Activated effector memory CD4-positive, alpha-beta T cell treated with Interleukin-2 at 50 U/mL for 16 hours (primary cell): Measurements from ENCODE around the gene ZNF550.

Experiments
- DNase-seq: peaks from one replicate; pipeline ENCODE4 v3.0.0-alpha.2; 2020

ZNF550 gene

DNA sequence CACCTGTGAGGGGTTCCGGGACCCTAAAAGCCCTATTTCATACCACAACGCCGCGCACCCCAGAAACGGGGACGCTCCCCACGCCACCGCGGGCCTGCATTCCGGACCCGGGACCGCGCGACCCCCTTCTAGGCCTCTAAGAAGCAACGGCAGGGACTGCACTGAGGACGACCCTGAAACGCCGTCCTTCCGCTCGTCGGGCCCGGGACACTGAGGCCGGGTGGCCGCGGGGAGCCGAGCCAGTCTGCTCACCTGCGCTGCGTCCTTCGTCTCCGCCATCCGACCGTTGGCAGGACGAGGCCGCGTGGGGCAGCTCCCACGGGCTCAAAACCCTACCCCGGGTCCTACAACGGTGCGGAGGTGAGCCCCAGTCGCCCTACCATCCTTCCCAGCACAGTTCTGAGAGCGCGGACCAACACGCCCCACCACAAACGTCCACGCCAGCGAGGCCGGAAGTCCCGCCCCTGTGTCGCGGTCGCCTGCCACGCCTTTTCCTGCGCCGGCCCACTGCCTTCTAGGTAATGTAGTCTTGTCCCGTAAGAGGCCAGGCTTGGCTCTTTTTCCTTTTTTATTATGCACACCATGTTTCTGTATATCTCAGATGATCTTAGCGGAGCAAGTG, at the start of gene ZNF550:
Gene ZNF550 (minus strand): TSS at position 460 of the 622 bp plus-strand sequence. CDS start 181 bp downstream, at position 279.
- DNase-seq, result peak; percentile 85

DNA sequence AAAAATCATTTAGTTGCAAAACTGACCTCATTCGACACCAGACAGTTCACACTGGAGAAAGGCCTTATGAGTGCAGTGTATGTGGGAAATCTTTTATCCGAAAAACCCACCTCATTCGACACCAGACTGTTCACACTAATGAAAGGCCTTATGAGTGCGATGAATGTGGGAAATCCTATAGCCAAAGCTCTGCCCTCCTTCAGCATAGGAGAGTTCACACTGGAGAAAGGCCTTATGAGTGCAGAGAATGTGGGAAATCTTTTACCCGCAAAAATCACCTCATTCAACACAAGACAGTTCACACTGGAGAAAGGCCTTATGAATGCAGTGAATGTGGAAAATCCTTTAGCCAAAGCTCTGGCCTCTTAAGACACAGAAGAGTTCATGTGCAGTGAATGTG, 47.3 kb upstream of the ZNF550 start:
- DNase-seq, result no peak

DNA sequence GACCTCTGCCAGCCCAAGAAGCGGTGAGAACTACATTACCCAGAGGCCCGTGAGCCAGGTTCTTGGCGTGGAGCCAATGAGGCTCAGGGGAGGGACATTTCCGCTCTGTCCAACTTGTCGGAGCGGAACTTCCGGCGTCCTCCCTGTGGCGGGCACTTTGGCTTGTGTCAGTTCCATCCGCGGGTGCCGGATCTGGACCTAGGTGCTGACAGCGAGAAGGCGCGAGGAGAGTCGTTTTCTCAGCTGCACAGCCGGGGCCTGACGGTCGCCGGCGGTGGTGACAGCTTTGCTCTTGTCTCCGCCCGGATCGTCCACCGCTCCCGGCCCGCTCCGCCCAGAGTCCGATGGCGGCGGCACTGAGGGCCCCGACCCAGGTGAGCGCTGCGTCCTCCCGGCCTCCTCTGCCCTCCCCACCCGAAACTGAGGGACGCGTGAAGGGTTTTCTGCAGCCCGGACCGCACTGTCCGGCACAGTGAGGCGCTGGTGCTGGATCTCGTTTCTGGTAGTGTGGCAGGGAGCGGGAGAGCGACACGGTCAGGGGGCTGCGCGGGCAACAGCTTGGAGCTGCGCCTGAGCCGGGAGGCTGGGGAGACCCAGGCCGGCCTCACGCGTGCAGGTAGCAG, 40.2 kb upstream of the ZNF550 start, which contains the start of gene ZNF530:
Gene ZNF530 (plus strand): TSS at position 125 of the 623 bp plus-strand sequence. CDS start 4,461 bp downstream, outside the sequence.
- peak; percentile 78 for DNase-seq

DNA sequence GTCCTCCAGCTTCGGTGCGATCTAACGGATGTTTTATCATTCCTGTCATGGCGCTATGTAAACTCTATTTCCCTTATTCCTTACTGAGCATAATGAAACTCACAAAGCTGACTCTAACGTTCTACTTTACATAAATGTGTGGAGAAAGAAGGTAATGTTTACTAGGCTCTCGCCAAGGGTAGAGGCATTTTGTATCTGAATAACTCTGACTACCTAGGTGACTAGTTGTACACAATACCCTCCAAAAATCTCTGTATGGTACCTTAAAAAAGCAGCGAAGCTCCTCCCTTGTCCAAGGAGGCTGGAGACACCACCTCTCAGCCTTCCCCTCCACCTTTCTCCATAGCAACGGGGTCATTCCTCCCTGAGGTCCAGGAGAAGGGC, 39.7 kb upstream of the ZNF550 start:
- DNase-seq, result no peak

DNA sequence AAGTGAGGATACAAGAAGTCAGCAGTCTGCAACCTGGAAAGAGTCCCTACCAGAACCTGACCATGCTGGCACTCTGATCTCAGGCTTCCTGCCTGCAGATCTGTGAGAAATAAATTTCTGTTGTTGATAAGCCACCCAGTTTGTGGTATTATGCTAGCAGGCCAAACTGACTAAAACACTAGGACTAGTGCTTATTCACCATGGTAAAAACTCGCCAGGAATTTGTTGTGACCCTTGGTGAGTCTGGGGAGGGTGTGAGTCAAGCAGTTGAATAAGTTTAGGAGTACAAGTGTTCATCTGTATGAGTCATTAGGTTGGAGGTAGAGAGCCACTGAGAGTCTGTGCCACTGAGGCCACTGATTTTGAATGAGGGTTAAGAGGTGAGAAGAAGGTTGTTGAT, 27.9 kb upstream of the ZNF550 start:
- no peak for DNase-seq

DNA sequence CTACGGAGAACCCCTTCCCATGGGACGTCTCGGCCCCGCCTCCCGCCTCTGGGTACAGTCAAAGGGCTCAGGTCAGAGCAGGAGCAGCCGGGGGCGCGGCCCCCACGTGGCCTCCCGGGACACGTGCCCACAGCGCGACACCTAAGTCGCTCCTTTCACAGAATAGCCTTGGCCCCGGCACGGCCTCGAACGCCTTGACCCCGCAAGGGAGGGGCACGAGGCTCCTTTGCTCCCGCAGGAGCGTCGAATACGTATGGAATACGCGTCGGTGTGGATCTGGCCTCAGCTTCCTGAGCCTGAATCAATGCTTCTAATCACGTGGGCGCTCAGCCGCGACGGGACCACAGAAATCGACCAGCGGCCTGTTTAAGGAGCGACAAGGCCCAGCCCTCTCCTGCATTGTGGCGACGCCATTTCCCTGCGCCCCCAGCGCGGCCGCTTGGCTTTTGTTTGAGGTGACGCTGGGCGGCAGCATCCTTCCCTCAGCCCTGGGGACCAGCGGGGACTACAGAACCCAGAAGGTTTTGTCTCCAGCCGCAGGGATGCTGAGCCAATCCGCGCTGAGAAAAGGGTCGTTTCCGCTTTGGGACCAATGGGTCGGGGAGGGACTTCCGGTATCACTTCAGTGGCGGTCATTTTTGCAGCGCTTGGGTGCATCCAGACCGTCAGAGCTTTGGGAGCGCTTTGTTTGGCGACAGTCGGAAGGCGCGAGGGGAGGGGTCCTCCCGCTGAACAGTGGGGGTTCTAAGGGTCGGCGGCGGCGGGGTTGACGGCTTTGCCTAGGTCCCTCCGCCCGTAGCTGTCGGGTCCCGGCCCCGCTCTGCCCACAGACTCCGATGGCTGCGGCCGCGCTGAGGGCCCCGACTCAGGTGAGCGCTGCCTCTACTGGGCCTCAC, 24.1 kb upstream of the ZNF550 start, which contains the start of gene ZIK1:
Gene ZIK1 (plus strand): TSS at position 625 of the 896 bp plus-strand sequence. CDS start 212 bp downstream, at position 837.
- DNase-seq, result peak; percentile 79

DNA sequence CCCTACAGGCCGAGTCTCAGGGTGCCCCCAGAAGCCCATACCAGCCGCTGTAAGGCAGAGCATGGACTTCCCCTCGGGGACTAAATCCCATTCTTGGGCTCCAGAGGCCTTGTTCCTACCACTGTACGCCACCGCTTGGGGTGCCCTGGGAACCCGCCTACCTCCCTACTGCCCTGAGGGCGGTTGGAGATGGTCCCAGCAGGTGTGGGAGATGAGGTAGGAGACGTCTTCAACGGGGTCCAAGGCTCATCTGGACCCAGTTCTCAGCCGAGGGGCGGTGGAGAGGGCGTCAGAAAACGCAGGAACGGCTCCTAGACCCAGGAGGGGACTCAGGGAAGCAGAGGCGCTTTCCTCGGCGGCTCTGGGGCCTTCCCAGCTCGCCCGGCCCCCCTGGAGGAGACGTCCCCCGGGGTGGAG, 23.4 kb upstream of the ZNF550 start:
- DNase-seq, result no peak

DNA sequence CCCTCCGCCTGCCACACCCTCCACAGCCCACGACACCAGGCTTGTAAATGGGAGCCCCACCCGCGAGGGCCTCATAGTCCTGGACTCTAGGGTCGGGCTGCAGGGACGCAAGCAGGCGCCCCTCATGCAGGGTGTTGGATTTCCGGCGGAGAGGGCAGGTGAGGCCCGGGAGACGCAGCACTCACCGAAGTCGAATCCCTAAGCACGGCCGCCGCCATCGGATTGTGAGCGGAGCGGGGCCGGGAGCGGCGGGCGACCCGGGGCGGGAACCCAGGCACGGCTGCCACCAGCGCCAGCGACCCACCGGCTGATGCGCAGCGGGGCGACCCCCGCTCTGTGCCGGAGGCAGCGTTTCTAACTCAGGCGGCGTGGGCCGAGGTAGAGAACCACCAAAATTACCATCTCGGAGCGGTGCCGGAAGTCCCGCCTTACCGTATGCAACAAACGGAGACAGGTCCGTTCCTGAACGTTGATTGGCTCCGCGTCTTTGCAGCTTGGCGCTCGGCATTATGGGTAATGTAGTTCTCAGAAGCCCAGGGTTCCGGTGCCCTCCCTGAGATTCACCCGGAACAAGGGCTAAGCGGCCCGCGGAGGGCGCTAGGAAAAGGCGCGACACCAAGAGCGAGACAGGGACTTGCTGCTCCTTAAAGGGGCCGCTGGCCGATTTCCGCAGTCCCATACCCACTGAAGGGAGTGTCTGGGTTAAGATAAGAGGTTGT, 19.0 kb upstream of the ZNF550 start, which contains the start of gene ZNF416:
Gene ZNF416 (minus strand): TSS at position 425 of the 719 bp plus-strand sequence. CDS start 207 bp downstream, at position 218.
- DNase-seq, result peak; percentile 93

DNA sequence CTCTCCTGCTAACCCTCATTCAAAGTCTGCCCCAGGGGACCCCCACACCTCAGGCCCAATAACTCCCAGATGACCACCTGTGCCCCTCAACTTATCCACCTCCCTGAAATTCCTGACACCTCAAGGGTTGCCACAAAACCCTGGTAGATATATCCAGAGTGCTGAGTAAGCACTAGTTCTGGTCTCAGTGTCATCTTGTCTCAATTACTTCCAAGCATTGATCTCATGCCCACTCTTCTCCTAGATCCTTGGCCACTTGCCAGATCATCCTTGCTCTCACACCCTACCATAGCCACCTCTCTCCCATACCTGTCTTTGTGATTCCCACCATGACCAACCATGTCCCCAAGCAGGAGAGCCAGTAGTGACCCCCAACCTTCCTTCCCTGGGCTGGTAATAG, 17.0 kb upstream of the ZNF550 start:
- DNase-seq, result no peak

DNA sequence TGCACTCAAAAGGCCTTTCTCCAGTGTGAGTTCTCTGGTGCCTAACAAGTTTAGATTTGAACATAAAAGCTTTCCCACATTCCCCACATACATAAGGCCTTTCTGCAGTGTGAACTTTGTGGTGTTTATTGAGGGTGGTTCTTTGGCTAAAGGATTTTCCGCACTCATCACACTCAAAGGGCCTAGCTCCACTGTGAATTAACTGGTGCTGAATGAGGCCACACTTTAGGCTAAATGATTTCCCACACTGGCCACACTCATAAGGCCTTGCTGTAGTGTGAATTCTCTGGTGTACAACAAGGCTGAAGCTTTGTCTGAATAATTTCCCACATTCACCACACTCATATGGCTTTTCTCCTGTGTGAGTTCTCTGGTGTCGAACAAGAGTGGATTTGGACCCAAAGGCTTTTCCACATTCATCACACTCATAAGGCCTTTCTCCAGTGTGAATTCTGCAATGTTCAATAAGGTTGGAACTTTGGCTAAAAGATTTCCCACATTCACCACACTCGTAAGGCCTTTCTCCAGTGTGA, 12.8 kb upstream of the ZNF550 start:
- DNase-seq, result no peak

DNA sequence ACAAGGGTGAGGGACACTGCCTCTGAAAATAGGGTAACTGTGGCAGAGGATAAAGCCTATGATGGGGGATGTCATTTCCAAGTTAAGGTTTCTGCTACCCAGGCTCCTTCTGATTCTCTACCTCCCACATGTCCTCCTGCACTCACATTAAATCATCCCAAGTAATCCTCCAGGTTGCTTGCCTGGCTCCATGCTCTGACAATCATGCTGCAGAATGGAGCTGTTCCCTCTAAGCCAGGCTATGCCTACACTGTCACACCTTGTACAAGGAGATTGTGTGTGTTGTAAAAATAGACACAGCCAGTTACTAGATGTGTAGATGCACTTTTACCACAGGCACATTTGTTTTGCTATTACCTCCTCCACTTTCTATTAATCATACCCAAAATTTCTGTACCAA, 11.0 kb upstream of the ZNF550 start:
- no peak for DNase-seq

DNA sequence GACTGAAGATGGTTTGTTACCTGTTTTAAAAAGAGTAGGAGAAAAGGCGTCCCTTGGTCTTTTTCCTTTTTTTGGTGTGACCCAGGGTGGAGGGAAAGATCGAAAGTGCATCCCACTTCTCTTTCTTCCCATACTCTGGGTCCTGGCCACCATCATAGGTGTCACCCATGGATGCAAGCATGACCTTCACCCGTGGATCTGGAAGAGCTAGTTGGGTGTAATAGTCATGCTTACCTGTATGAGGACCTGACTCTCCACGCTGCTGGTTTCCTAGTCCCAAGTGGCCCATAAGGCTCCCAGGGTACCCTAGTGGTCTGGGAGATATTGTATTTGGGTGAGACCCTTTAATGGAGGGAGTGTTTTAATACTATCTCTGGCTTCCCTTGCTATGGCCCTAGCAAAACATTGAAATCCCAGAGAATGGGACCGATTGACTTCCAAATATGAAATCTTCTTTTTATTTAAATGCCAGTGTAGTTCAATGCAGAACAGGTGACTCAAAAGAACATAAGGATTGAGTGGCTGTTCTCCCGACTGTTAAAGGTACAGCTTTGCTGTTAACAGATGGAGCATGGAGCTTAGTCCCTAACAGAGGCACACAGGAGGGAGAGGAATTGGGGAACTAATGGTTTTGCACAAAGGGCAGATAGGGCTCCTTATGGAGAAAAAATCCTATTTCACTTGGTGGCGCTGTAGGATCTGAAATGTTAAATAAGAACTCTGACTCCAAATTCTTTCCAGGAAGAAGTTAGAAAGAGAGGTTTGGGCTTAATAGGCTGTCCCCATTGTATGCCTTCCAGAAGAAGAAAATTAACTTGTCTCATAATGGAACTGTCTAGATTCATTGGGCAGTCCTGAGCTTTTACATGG, 7.0 kb upstream of the ZNF550 start:
- no peak for DNase-seq

DNA sequence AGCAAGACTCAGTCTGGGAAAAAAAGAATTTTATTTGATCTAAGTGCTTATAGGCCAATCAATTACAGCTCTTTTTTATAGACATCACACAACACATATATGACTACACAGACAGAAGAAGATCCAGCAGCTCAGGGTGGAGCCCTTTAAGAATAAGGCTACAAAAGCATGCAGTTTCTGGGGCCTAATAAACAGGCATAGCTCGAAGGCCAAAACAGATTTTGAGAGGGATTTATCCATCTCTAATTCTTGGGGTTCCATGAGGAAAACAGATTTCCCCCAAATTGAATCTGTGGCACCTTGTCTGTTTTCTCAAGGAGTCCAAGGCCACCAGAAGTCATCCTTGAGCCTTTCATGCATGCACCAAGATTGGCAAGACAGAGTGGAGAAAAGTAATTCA, 3.9 kb upstream of the ZNF550 start:
- no peak for DNase-seq

DNA sequence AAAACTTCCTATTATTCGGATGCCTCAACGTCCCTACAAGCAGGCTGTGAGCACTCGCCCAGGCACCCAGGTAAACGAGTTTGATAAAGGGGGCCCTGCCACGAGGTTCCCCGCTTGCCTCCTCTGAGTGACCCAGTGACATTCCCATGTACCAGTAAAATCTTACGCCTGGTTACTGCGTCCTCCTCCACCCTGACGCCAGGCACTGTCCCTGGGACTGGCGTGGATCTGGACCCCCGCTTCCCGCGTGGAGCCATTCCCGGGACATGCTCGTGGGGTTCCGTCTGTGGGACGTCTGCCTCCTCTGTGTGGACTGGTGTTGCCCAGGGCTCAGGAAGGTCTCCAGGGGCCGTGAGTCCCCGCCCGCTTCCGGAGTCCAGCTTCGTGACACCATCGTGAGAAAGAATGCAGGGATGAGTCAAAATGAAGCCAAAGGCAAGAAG, 407 bp upstream of the ZNF550 start:
- no peak for DNase-seq

DNA sequence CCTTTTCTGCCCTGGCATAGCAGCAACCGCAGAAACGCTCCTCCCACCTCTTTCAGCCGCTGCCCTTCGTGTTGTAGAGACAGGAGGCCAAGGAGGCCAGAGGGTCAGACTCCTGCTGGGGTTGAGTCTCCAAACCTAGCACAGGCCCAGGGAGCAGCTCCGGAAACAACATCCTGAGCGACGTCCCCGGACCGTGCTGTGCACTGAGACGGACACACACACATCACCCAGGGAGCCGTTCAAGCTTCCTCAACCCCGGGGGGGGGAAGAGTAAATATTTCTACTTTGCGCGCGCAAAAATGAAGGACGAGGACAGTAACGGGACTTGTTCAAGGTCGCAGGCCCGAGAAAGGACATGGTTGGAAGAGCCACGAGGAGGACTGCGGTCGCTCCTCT, 657 bp downstream of the ZNF550 start:
- peak; percentile 2 for DNase-seq

DNA sequence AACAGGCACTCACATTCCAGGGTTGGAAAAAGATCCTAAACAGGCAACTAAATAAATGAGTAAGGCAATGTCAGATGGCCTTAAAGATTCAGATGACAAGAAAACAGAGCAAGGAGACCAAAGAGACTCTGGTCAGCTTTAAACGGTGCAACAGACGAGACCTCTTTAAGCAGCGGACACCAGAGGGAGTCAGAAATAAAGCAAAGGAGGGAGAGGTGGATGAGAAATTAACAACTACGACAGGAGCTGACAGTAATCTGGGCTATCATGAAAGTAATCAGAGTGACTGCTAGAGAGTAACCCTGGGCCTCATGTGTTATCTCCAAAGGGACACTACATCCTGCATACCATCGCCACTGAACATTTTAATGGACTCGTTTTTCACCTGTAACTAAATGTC, 1.1 kb downstream of the ZNF550 start:
- DNase-seq, result no peak

DNA sequence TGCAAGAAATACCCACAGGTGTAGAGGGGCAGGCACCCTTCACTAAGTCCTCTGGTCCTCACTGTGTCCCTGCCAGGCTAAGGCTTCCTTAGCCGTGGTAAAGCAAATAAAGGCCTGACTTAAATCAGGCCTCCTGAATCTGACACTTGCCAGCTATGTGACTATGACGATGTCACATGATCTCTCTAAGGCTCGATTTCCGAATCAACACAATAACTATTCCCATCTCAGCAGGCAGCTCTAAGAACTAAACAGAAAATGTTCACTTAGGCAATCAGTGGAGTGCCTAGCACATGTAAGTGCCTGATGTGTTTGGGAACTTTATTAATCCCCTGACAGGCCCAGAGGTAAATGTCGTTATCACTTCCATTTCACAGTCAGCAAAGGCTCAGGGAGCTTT, 2.0 kb downstream of the ZNF550 start:
- no peak for DNase-seq

DNA sequence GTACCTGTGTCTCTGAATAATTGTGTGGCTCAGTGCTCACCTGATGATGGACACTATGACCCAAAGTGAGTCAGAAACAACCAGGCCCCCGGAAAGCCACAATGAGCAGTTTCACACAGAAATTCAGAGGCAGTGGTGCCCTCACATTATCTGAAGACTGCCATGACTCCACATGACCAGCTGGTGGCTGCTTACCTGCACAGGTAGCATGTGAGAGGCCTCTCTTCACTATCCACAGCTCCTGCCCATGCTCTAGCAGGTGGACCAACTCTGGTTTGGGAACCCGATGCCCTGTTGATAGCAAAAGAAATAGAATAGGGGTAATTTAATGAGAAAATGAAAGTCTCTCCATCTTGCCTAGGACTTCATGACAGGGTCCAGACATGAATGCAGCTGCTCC, 7.2 kb downstream of the ZNF550 start:
- no peak for DNase-seq

DNA sequence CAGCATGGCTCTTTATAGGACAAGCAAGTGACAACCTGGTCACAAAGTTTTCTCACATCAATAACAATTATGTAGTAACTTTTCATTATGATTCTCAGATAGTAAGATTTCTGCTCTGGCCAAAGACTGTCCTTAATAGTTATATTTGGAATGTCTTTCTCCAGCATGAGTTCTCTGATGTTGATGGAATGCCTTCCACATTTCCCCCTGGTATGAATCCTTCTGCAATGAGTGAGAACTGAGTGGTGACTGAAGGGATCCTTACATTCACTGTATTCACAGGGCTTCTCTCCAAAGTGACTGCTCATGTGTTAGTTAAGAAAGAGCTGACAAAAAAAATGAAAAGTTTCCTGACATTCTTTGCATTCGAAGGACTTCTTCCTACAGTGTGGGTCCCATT, 13.2 kb downstream of the ZNF550 start:
- DNase-seq, result no peak

DNA sequence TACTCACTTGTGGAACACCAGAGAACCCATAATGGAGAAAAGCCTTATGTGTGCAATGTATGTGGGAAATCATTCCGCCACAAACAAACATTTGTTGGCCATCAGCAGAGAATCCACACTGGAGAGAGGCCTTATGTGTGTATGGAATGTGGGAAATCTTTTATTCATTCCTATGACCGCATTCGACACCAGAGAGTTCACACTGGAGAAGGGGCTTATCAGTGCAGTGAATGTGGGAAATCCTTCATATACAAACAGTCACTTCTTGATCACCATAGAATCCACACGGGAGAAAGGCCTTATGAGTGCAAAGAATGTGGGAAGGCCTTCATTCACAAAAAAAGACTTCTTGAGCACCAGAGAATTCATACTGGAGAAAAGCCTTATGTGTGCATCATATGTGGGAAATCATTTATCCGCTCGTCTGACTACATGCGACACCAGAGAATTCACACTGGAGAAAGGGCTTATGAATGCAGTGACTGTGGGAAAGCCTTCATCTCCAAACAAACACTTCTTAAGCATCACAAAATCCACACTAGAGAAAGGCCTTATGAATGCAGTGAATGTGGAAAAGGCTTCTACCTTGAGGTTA, 21.6 kb downstream of the ZNF550 start:
- DNase-seq, result no peak
